Measurements from ENCODE around the gene LARGE1. TPM values are rescaled to one million over a fixed set of nuclear protein-coding genes. Genes with fewer than 3 reads are reported as not detected.

Gene LARGE1
- total and polyA plus RNA-seq, 2 of the 13 experiments (the other 11 are each of a cell fraction or from before 2014, with no cell fraction given): 8.4 to 11.0 TPM

- TF ChIP-seq, protein P1, sequence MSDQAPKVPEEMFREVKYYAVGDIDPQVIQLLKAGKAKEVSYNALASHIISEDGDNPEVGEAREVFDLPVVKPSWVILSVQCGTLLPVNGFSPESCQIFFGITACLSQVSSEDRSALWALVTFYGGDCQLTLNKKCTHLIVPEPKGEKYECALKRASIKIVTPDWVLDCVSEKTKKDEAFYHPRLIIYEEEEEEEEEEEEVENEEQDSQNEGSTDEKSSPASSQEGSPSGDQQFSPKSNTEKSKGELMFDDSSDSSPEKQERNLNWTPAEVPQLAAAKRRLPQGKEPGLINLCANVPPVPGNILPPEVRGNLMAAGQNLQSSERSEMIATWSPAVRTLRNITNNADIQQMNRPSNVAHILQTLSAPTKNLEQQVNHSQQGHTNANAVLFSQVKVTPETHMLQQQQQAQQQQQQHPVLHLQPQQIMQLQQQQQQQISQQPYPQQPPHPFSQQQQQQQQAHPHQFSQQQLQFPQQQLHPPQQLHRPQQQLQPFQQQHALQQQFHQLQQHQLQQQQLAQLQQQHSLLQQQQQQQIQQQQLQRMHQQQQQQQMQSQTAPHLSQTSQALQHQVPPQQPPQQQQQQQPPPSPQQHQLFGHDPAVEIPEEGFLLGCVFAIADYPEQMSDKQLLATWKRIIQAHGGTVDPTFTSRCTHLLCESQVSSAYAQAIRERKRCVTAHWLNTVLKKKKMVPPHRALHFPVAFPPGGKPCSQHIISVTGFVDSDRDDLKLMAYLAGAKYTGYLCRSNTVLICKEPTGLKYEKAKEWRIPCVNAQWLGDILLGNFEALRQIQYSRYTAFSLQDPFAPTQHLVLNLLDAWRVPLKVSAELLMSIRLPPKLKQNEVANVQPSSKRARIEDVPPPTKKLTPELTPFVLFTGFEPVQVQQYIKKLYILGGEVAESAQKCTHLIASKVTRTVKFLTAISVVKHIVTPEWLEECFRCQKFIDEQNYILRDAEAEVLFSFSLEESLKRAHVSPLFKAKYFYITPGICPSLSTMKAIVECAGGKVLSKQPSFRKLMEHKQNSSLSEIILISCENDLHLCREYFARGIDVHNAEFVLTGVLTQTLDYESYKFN (CRISPR knock-in tag; conservative IDR thresholded peaks at IDR 0.05): peak; percentile 52
- TF ChIP-seq ZNF121 (CRISPR knock-in tag; IDR thresholded peaks at IDR 0.05) (no peak), ZSCAN20 (CRISPR knock-in tag; IDR thresholded peaks at IDR 0.05; ENCODE audit: borderline replicate concordance) (no peak), TSC22D2 (CRISPR knock-in tag; IDR thresholded peaks at IDR 0.05; ENCODE audit: borderline replicate concordance) (no peak), SATB2 (CRISPR knock-in tag; IDR thresholded peaks at IDR 0.05) (no peak), ZNF83 (CRISPR knock-in tag; IDR thresholded peaks at IDR 0.05; ENCODE audit: borderline replicate concordance) (no peak), ZNF18 (CRISPR knock-in tag; IDR thresholded peaks at IDR 0.05; ENCODE audit: insufficient replicate concordance) (no peak), RERE (CRISPR knock-in tag; IDR thresholded peaks at IDR 0.05; ENCODE audit: low read depth) (no peak), ZNF292 (CRISPR knock-in tag; IDR thresholded peaks at IDR 0.05; ENCODE audit: borderline replicate concordance, low read depth) (0 out of 2 replicates have a peak, but pooled peaks have one; percentile 21), HNF4A (CRISPR knock-in tag; IDR thresholded peaks at IDR 0.05) (peak; percentile 68), CCDC6 (CRISPR knock-in tag; IDR thresholded peaks at IDR 0.05) (no peak), MZF1 (CRISPR knock-in tag; IDR thresholded peaks at IDR 0.05; ENCODE audit: borderline replicate concordance) (no peak), MED1 (CRISPR knock-in tag; IDR thresholded peaks at IDR 0.05) (0 out of 2 replicates have a peak, but pooled peaks have one; percentile 25), ZNF616 (CRISPR knock-in tag; IDR thresholded peaks at IDR 0.05; ENCODE audit: low read depth) (no peak), FOXA3 (CRISPR knock-in tag; IDR thresholded peaks at IDR 0.05) (peak; percentile 56; the same call in 1 of the 2 replicates), SRF (IDR thresholded peaks at IDR 0.05; ENCODE audit: low read depth, low read length) (no peak), ELK4 (CRISPR knock-in tag; IDR thresholded peaks at IDR 0.05; ENCODE audit: borderline replicate concordance) (no peak)
Observed at GRCh38 chr22:33867118-33867866, 53.0 kb downstream of the LARGE1 start (continued).
